Common myeloid progenitor, CD34-positive (primary cell): ENCODE measurements around the gene BCL7A.
A peak's percentile ranks its signal among the peaks of the same experiment; 100 is the strongest.
"Not testable (repeated sequence)": the region's sequence is repeated elsewhere in the genome, so short reads cannot be mapped to it uniquely, and the experiment has no call there.

ENCODE experiments used
- CTCF ChIA-PET: fragments of 350-600 bp; sonication (Branson Sonifier 250); formaldehyde crosslinking; loops from one replicate; lab custom pipeline; 2021; ENCODE audit warnings: antibody characterized with exemption; lab: Charles Lee
- POLR2A ChIA-PET: fragments of 350-600 bp; sonication (Branson Sonifier 250); formaldehyde crosslinking; loops from one replicate; lab custom pipeline; 2021; ENCODE audit warnings: antibody characterized with exemption; lab: Charles Lee
- DNase-seq, 3 donors: peaks; one replicate each; pipeline versions ENCODE4 v3.0.0 to v3.0.0-alpha.2; 2013
- H3K27ac ChIP-seq, 2 experiments: 1 replicate in 1 of 2; 2 replicates in 1 of 2; pipeline ENCODE4 v1.7.0; 2013; ENCODE audit warnings: inconsistent platforms in 2 of 2, low read length in 2 of 2, mild to moderate bottlenecking in 2 of 2, low read depth in 1 of 2, moderate library complexity in 1 of 2; ENCODE audit not compliant: severe bottlenecking in 2 of 2, insufficient read depth in 1 of 2, poor library complexity in 1 of 2
- H3K27me3 ChIP-seq, 5 experiments: replicated peaks in 2 of 5; 1 replicate in 3 of 5; 2 replicates in 2 of 5; pipeline versions ENCODE4 v1.6.1 to v1.7.0; 2013; ENCODE audit warnings: low read length in 4 of 5, mild to moderate bottlenecking in 2 of 5, moderate library complexity in 2 of 5, inconsistent platforms in 1 of 5; ENCODE audit not compliant: insufficient read depth in 5 of 5, control insufficient read depth in 4 of 5
- H3K36me3 ChIP-seq, 4 experiments: 1 replicate in 2 of 4; 2 replicates in 2 of 4; pipeline versions ENCODE4 v1.6.1 to v1.7.0; 2013; ENCODE audit warnings: low read length in 3 of 4, control low read depth in 1 of 4, mild to moderate bottlenecking in 1 of 4; ENCODE audit not compliant: control insufficient read depth in 4 of 4, insufficient read depth in 4 of 4
- H3K4me1 ChIP-seq, 4 experiments: 1 replicate in 3 of 4; 2 replicates in 1 of 4; pipeline versions ENCODE4 v1.6.1 to v1.7.1; 2013; ENCODE audit warnings: low read length in 3 of 4, mild to moderate bottlenecking in 3 of 4, control low read depth in 1 of 4, inconsistent platforms in 1 of 4, moderate library complexity in 1 of 4; ENCODE audit not compliant: control insufficient read depth in 4 of 4, insufficient read depth in 4 of 4; ENCODE audit errors: control extremely low read depth in 1 of 4
- H3K4me3 ChIP-seq, 7 experiments: 1 replicate in 4 of 7; 2 replicates in 3 of 7; pipeline versions ENCODE4 v1.5.1 to v1.7.0; 2013; ENCODE audit warnings: mild to moderate bottlenecking in 7 of 7, low read length in 6 of 7, moderate library complexity in 6 of 7, inconsistent platforms in 2 of 7, low read depth in 2 of 7, control low read depth in 1 of 7; ENCODE audit not compliant: insufficient read depth in 4 of 7, control insufficient read depth in 1 of 7; ENCODE audit errors: extremely low read depth in 1 of 7
- H3K9me3 ChIP-seq, 5 experiments: 1 replicate in 4 of 5; 2 replicates in 1 of 5; pipeline versions ENCODE4 v1.6.1 to v1.7.1; 2013; ENCODE audit warnings: low read length in 4 of 5, mild to moderate bottlenecking in 2 of 5, inconsistent platforms in 1 of 5, low read depth in 1 of 5, moderate library complexity in 1 of 5; ENCODE audit not compliant: control insufficient read depth in 4 of 5, insufficient read depth in 2 of 5; ENCODE audit errors: control extremely low read depth in 1 of 5
- whole genome bisulfite sequencing: methylation state at CpG from one replicate; pipeline ENCODE4 v1.1.5; 2013; ENCODE audit not compliant: insufficient coverage; 5-methylcytosine and 5-hydroxymethylcytosine counted together

Gene BCL7A

DNA sequence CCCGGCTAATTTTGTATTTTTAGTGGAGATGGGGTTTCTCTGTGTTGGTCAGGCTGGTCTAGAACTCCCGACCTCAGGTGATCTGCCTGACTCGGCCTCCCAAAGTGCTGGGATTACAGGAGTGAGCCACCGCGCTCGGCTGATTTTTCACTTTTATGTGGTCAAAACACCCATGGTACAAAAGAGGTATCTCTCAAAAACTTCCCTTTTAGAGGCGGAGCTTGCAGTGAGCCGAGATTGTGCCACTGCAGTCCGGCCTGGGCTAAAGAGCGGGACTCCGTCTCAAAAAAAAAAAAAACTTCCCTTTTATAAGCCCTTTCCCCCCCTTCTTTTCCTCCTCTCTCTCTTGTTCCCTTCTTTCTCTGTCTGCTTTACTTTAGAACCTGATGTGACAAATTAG, 83.8 kb downstream of the BCL7A start:
- H3K4me1 ChIP-seq, result peaks cover 5 to 55% (median 35%) of the 10 kb centered on the region in 4 experiments
- H3K27me3 ChIP-seq, H3K9me3 ChIP-seq, POLR2A ChIA-PET, H3K36me3 ChIP-seq, DNase-seq, H3K27ac ChIP-seq: not testable (repeated sequence)
- CTCF ChIA-PET, result interaction anchor here (0.7 to 3.5 kb wide), 8 partner anchors 14 to 51 kb away, joined by 3 to 26 read pairs (median 5); partner anchors contain the start of gene MLXIP
- 19% methylated on average over 10 of the region's 11 CpGs for WGBS
- peak overlapping the region in 1 of 7 experiments; percentile 20 for H3K4me3 ChIP-seq

DNA sequence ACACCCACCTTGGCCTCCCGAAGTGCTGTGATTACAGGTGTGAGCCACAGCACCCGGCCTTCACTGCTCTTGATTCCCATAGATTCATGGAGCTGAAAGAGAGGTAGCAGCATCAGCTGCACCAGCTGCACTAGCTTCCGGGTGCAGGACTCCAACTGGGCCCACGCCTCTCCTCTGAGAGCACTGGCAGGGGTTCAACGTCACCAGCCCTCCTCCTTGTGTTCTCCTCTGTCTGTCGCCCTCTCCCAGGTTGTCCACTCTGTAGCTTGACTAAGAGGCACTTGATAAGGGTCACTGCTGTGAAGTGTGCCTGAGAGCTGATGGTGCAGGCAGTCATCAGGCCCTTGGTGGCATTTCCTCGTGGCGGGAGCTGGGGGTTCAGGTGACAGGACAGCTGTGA, 85.2 kb downstream of the BCL7A start:
- no peaks in the 10 kb centered on the region for H3K27me3 ChIP-seq
- WGBS, result 97% methylated on average over 8 of the region's 8 CpGs
- H3K36me3 ChIP-seq, result peaks cover 0 to 6% (median 0%) of the 10 kb centered on the region in 4 experiments
- DNase-seq, result no peak
- peaks cover 3 to 52% (median 28%) of the 10 kb centered on the region in 4 experiments for H3K4me1 ChIP-seq
- ChIA-PET CTCF (interaction anchor here (0.9 to 3.5 kb wide), 11 partner anchors 9 to 56 kb away, joined by 3 to 26 read pairs (median 5); partner anchors contain the start of gene MLXIP), POLR2A (interaction anchor here (1.6 kb wide), 1 partner anchor 9 kb away, joined by 5 read pairs; no protein-coding TSS in a partner anchor)
- no peak overlapping the region for H3K27ac ChIP-seq
- no peaks in the 10 kb centered on the region for H3K9me3 ChIP-seq
- no peak overlapping the region for H3K4me3 ChIP-seq

DNA sequence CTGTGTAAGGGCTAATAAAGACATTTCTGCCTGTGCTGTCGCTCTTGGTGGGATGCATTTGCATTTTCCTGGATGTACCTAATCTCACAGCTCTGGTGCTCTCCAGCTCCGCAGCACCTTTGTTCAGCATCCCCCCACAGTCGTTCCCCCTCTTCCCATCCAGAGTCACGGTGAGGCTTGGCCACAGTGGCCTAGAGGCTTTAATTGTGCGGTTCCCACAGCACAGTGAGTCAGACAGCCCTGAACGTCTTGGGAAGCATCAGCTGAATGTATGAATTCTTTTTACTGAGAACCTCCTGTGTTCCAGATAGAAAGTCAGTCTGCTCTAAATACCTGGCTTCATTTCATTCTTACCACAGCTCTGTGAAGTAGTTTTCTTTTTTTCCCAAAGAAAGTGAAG, 85.6 kb downstream of the BCL7A start:
- 100% methylated on average over 4 of the region's 6 CpGs for WGBS
- POLR2A ChIA-PET, result interaction anchor here (1.6 kb wide), 1 partner anchor 9 kb away, joined by 5 read pairs; no protein-coding TSS in a partner anchor
- Histone ChIP-seq H3K9me3 (no peaks in the 10 kb centered on the region), H3K36me3 (peaks cover 0 to 6% (median 0%) of the 10 kb centered on the region in 4 experiments), H3K4me3 (no peak overlapping the region), H3K27me3 (no peaks in the 10 kb centered on the region), H3K4me1 (peaks cover 3 to 52% (median 28%) of the 10 kb centered on the region in 4 experiments), H3K27ac (no peak overlapping the region)
- DNase-seq, result no peak
- CTCF ChIA-PET, result interaction anchor here (0.9 to 3.5 kb wide), 11 partner anchors 9 to 56 kb away, joined by 3 to 26 read pairs (median 5); partner anchors contain the start of gene MLXIP

DNA sequence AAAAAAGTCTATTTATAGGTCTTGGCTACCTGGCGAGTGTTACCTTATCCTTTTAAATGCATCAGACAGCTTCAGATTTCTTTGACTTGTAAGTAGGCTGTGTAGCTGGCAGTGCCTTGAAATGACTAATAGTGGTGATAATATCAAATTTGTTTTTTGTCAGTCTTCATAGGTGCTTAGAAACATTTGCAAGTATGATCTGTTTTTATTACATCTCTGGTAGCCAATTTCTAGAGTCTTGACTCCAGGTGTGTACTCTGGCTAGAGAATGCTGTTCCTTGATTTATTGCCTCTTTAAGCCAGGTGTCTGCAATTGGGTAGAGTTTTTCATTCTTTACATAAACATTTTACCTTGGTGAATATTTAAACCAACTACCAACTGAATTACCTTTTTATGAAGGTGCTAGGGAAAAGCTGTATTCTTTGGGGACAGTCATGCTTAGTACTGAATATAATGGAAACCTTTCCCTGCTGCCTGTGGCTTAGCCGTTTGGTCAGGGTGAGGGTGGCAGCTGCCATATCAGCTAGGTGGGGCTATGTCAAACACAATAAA, 89.5 kb downstream of the BCL7A start:
- H3K27ac ChIP-seq, result no peak overlapping the region
- no peaks in the 10 kb centered on the region for H3K9me3 ChIP-seq
- peaks cover 0 to 26% (median 8%) of the 10 kb centered on the region in 4 experiments for H3K4me1 ChIP-seq
- DNase-seq, result no peak
- no peaks in the 10 kb centered on the region for H3K27me3 ChIP-seq
- H3K4me3 ChIP-seq, result no peak overlapping the region
- peaks cover 0 to 7% (median under 1%) of the 10 kb centered on the region in 4 experiments for H3K36me3 ChIP-seq
- WGBS, result 60% methylated on average over 2 of the region's 2 CpGs
- ChIA-PET CTCF (interaction anchor here (0.6 to 2.8 kb wide), 14 partner anchors 8 to 196 kb away, joined by 3 to 14 read pairs (median 3); no protein-coding TSS in a partner anchor), POLR2A (interaction anchor here (0.5 to 0.8 kb wide), 2 partner anchors 13 to 22 kb away, joined by 3 to 5 read pairs; no protein-coding TSS in a partner anchor)
